Measurements from ENCODE around the gene MACF1.
"Not testable (repeated sequence)": the region's sequence is repeated elsewhere in the genome, so short reads cannot be mapped to it uniquely, and the experiment has no call there.

DNA sequence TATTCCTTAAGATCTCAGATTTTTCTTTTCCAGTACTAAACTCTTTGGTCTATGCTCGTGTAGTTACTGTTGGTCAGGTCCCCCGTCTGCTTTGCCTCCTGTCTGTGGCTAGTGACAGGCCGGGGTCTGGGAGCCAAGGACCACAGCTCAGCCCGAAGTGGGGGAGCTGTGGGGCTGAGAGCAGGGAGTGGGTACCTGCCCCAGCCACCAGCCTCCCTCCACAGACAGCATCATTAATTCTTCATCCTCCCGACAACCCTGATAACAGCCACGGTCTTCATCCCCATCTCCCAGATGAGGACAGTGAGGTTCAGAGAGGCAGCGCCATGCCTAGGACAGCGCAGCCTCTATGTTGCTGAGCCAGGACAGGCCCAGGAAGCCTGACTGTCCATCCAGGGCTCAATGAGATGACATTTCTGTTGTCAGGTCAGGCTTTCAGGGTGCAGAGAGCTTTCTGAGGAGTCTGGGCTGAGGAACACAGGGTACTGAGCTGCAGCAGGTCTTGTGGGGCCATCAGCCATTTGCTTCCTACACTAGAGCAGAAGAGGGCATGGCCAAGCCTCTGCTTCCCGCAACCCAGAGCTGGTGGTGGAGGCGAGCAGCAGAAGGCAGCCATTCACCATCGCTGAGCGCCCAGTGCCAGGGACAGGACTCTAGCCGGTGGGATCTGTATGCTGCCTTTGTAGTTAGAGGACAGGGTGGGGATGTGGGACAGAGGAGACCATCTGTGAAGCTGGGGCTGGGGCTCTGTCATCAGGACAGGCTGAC lies 288.7 kb downstream of the MACF1 start:
- not testable (repeated sequence) for TF ChIP-seq CTCF, EP300 (IDR thresholded peaks at IDR 0.05)
